GM18502 (cell line): ENCODE results near the gene HOXB5.

ENCODE experiments used
- ATAC-seq: cut with Tn5 transposase; IDR thresholded peaks from one replicate; pipeline ENCODE4 v1.9.1; 2021; ENCODE audit warnings: mild to moderate bottlenecking; ENCODE audit not compliant: unreplicated experiment, poor library complexity

The HOXB5 gene

GRCh38 chr17:48565925-48566710 is 27.5 kb downstream of the HOXB5 start:
- ATAC-seq: no peak

- no peak for ATAC-seq
Measured at GRCh38 chr17:48565022-48565554, 28.5 kb downstream of the HOXB5 start.

GRCh38 chr17:48564188-48565021 is 29.2 kb downstream of the HOXB5 start:
- no peak for ATAC-seq

- ATAC-seq: no peak
Measured at GRCh38 chr17:48563867-48564187, 29.8 kb downstream of the HOXB5 start.

GRCh38 chr17:48563385-48563838 is 30.2 kb downstream of the HOXB5 start:
- no peak for ATAC-seq

GRCh38 chr17:48562934-48563333 is 30.6 kb downstream of the HOXB5 start:
- no peak for ATAC-seq

GRCh38 chr17:48561884-48562810 is 31.4 kb downstream of the HOXB5 start:
- ATAC-seq: no peak

GRCh38 chr17:48559840-48560817 is 33.5 kb downstream of the HOXB5 start:
- no peak for ATAC-seq

GRCh38 chr17:48559122-48559839 is 34.3 kb downstream of the HOXB5 start:
- ATAC-seq: no peak

GRCh38 chr17:48558831-48559121 is 34.8 kb downstream of the HOXB5 start:
- ATAC-seq: no peak

- no peak for ATAC-seq
Measured at GRCh38 chr17:48558057-48558830, 35.3 kb downstream of the HOXB5 start.

GRCh38 chr17:48556576-48557401 is 36.8 kb downstream of the HOXB5 start:
- no peak for ATAC-seq

- ATAC-seq: no peak
Measured at GRCh38 chr17:48556229-48556575, 37.4 kb downstream of the HOXB5 start.

- no peak for ATAC-seq
Measured at GRCh38 chr17:48555258-48556228, 38.0 kb downstream of the HOXB5 start.

- no peak for ATAC-seq
Measured at GRCh38 chr17:48554412-48555257, 38.9 kb downstream of the HOXB5 start.
